A549 (cell line): ENCODE data around the gene LRRC73. TPM values are rescaled to one million over a fixed set of nuclear protein-coding genes. Genes with fewer than 3 reads are reported as not detected.
A peak's percentile ranks its signal among the peaks of the same experiment; 100 is the strongest.

Experiments
- ATAC-seq, 2 experiments: fragments of 200-7000 bp in 1 of 2; fragments of >200 bp in 1 of 2; cut with Nextera tagmentation in 1 of 2; cut with Tn5 transposase in 1 of 2; 3 replicates each; pipeline versions ENCODE4 v1.8.0 to v1.9.1; 2018 to 2020; ENCODE audit warnings: mild to moderate bottlenecking in 1 of 2, moderate library complexity in 1 of 2
- CTCF ChIA-PET: fragments of 300-600 bp; sonication (Branson Sonifier 250); formaldehyde crosslinking; extraction: SDS; loops from one replicate; lab custom pipeline; 2021; ENCODE audit warnings: antibody characterized with exemption, inconsistent platforms; lab: Yijun Ruan, JAX
- POLR2A ChIA-PET: fragments of 350-600 bp; formaldehyde crosslinking; extraction: SDS; loops from one replicate; lab custom pipeline; 2021; ENCODE audit warnings: antibody characterized with exemption, inconsistent platforms; lab: Yijun Ruan, JAX
- DNase-seq, 2 experiments: peaks; one replicate each; pipeline versions ENCODE4 v3.0.0 to v3.0.0-alpha.2; 2011 to 2016; ENCODE audit warnings: low read depth in 1 of 2, low spot score in 1 of 2
- FAIRE-seq: peaks from 2 replicates; lab custom pipeline; 2011; peaks lifted over from hg19 to GRCh38; lab: Jason Lieb, UNC
- H3K27ac ChIP-seq, 2 experiments: fragments of >200 bp; sonication (Bioruptor Twin); formaldehyde crosslinking; 3 replicates each; pipeline ENCODE4 v1.5.1; 2016 to 2017
- H3K4me1 ChIP-seq: fragments of >200 bp; sonication (Bioruptor Twin); formaldehyde crosslinking; 3 replicates; pipeline ENCODE4 v1.6.1; 2016
- H3K4me2 ChIP-seq: fragments of >200 bp; sonication (Bioruptor Twin); formaldehyde crosslinking; 3 replicates; pipeline ENCODE4 v1.6.1; 2016
- H3K4me3 ChIP-seq: fragments of >200 bp; sonication (Bioruptor Twin); formaldehyde crosslinking; 3 replicates; pipeline ENCODE4 v1.5.1; 2016
- H3K9me3 ChIP-seq: fragments of >200 bp; sonication (Bioruptor Twin); formaldehyde crosslinking; 3 replicates; pipeline ENCODE4 v1.6.1; 2016
- ATOH8 ChIP-seq: fragments of 250-450 bp; sonication (Bioruptor Pico); IDR thresholded peaks from 2 replicates; pipeline ENCODE4 v1.5.0; 2020; ENCODE audit warnings: low read depth, mild to moderate bottlenecking, moderate library complexity
- BHLHE40 ChIP-seq: IDR thresholded peaks from 2 replicates; pipeline ENCODE4 v1.6.1; 2012; ENCODE audit warnings: low read depth, low read length, inconsistent platforms
- CEBPB ChIP-seq, 2 experiments: fragments of >200 bp in 1 of 2; sonication (Bioruptor Twin) in 1 of 2; formaldehyde crosslinking in 1 of 2; IDR thresholded peaks; 2 replicates each; pipeline ENCODE4 v1.6.1; 2012 to 2016
- CHD4 ChIP-seq: fragments of 200-600 bp; sonication (generic); IDR thresholded peaks from 2 replicates; pipeline ENCODE4 v1.6.1; 2016; ENCODE audit warnings: antibody characterized with exemption, mild to moderate bottlenecking, borderline replicate concordance
- ELK1 ChIP-seq: fragments of 150-350 bp; IDR thresholded peaks from 2 replicates; pipeline ENCODE4 v1.6.1; 2014; ENCODE audit warnings: low read depth, mild to moderate bottlenecking, low read length
- EP300 ChIP-seq, 2 experiments: fragments of >200 bp; sonication (Bioruptor Twin); formaldehyde crosslinking; IDR thresholded peaks; 2 replicates in 1 of 2; 3 replicates in 1 of 2; pipeline ENCODE4 v1.6.1; 2016 to 2017
- FOSB ChIP-seq: fragments of 250-450 bp; sonication (Bioruptor Pico); IDR thresholded peaks from 2 replicates; pipeline ENCODE4 v1.5.0; 2020; ENCODE audit warnings: mild to moderate bottlenecking, moderate library complexity
- HDAC2 ChIP-seq: fragments of 200-600 bp; sonication (generic); IDR thresholded peaks from 2 replicates; pipeline ENCODE4 v1.6.1; 2016
- HEYL ChIP-seq: fragments of 250-450 bp; sonication (Bioruptor Pico); IDR thresholded peaks from 2 replicates; pipeline ENCODE4 v1.8.0; 2021; ENCODE audit warnings: mild to moderate bottlenecking, moderate library complexity
- HMGXB4 ChIP-seq: fragments of 250-450 bp; sonication (Bioruptor Pico); IDR thresholded peaks from 2 replicates; pipeline ENCODE4 v1.5.0; 2021; ENCODE audit warnings: mild to moderate bottlenecking, moderate library complexity, borderline replicate concordance
- HOXB13 ChIP-seq: fragments of 250-450 bp; sonication (Bioruptor Pico); IDR thresholded peaks from 2 replicates; pipeline ENCODE4 v1.5.0; 2020; ENCODE audit warnings: low read depth, mild to moderate bottlenecking, moderate library complexity
- HOXB5 ChIP-seq: fragments of 250-450 bp; sonication (Bioruptor Pico); IDR thresholded peaks from 2 replicates; pipeline ENCODE4 v1.5.0; 2020; ENCODE audit warnings: mild to moderate bottlenecking, moderate library complexity
- JUNB ChIP-seq: fragments of >200 bp; sonication (Bioruptor Twin); formaldehyde crosslinking; IDR thresholded peaks from 2 replicates; pipeline ENCODE4 v1.6.1; 2016
- KDM5A ChIP-seq: fragments of 200-600 bp; sonication (generic); IDR thresholded peaks from 2 replicates; pipeline ENCODE4 v1.6.1; 2016; ENCODE audit warnings: antibody characterized with exemption, mild to moderate bottlenecking
- NFE2L2 ChIP-seq: fragments of 150-350 bp; conservative IDR thresholded peaks from 2 replicates; pipeline ENCODE4 v1.6.1; 2014; ENCODE audit warnings: low read length
- NR3C1 ChIP-seq: fragments of >200 bp; sonication (Bioruptor Twin); formaldehyde crosslinking; IDR thresholded peaks from 3 replicates; pipeline ENCODE4 v1.6.1; 2017
- PHF8 ChIP-seq: fragments of 200-600 bp; sonication (generic); IDR thresholded peaks from 2 replicates; pipeline ENCODE4 v1.6.1; 2016; ENCODE audit warnings: low read depth, mild to moderate bottlenecking, antibody characterized with exemption, moderate library complexity, borderline replicate concordance
- RAD21 ChIP-seq, 2 experiments: fragments of >200 bp in 1 of 2; sonication (Bioruptor Twin) in 1 of 2; formaldehyde crosslinking in 1 of 2; IDR thresholded peaks in 1 of 2; conservative IDR thresholded peaks in 1 of 2; 2 replicates in 1 of 2; 3 replicates in 1 of 2; pipeline ENCODE4 v1.6.1; 2012 to 2018; ENCODE audit warnings: inconsistent platforms in 1 of 2
- RCOR1 ChIP-seq: fragments of 150-350 bp; IDR thresholded peaks from 2 replicates; pipeline ENCODE4 v1.6.1; 2014; ENCODE audit warnings: antibody characterized with exemption, low read length, low read depth
- ZNF302 ChIP-seq: fragments of 250-450 bp; sonication (Bioruptor Pico); IDR thresholded peaks from 2 replicates; pipeline ENCODE4 v1.9.0; 2021; ENCODE audit warnings: inconsistent platforms, mild to moderate bottlenecking, moderate library complexity
- ZSCAN20 ChIP-seq: fragments of 250-450 bp; sonication (Bioruptor Pico); IDR thresholded peaks from 2 replicates; pipeline ENCODE4 v1.8.0; 2022; ENCODE audit warnings: mild to moderate bottlenecking, moderate library complexity
- WGBS: methylation state at CpG from one replicate; pipeline ENCODE4 v1.1.6; 2017; ENCODE audit errors: missing lambda C conversion rate; 5-methylcytosine and 5-hydroxymethylcytosine counted together
- polyA plus RNA-seq, 4 experiments: library from polyadenylated mRNA; depleted of rRNA in 3 of 4; stranded (reverse); fragments of >200 nt; fragmentation: RNase III in 1 of 4; extraction: RNeasy Plus Mini Kit Qiagen cat#74134 plus additional on column Dnase treatment in 1 of 4; gene quantifications; 2 replicates in 3 of 4; 3 replicates in 1 of 4; pipeline ENCODE4 v1.2.3, GENCODE V29; 2011 to 2017

Gene LRRC73
- polyA plus RNA-seq, 2 of the 4 experiments (the other 2 are of a cell fraction) = 0.26 to 0.72 TPM

- no peak for TF ChIP-seq HMGXB4 (CRISPR knock-in tag)
- TF ChIP-seq RAD21 (conservative IDR thresholded peaks at IDR 0.05 in 1 of 2, IDR thresholded peaks at IDR 0.05 in 1 of 2) = peak in 1 of 2 experiments; percentile 15; a peak in 1 of 5 replicates
- TF ChIP-seq, all 56 proteins: peak for 1
- ChIA-PET POLR2A (no interaction called here), CTCF (interaction anchor here (0.9 to 7.1 kb wide), 13 partner anchors 9 to 266 kb away, joined by 3 to 79 read pairs (median 4); partner anchors contain the start of genes DLK2, DNPH1 and LRRC73)
- Histone ChIP-seq H3K27ac (no peak overlapping the region; a peak in 1 of 6 replicates), H3K4me2 (no peak overlapping the region), H3K4me3 (no peak overlapping the region), H3K9me3 (no peaks in the 10 kb centered on the region), H3K4me1 (peaks cover 16% of the 10 kb centered on the region)
- FAIRE-seq (no peak), DNase-seq (no peak), ATAC-seq (peak; percentile 52 to 70; a peak in 4 of 6 replicates)
- 87% methylated on average over 3 of the region's 4 CpGs for WGBS
These were observed 14.7 kb downstream of the LRRC73 start for GRCh38 chr6:43495409-43495941.

- no peak overlapping the region for H3K4me2 ChIP-seq
- ATAC-seq (no peak), DNase-seq (no peak), FAIRE-seq (no peak)
- peaks cover 16% of the 10 kb centered on the region for H3K4me1 ChIP-seq
- 90% methylated on average over 4 of the region's 4 CpGs for WGBS
- CTCF ChIA-PET = interaction anchor here (1.0 to 7.1 kb wide), 7 partner anchors 13 to 257 kb away, joined by 3 to 79 read pairs (median 4); partner anchors contain the start of genes DLK2 and LRRC73
- POLR2A ChIA-PET = interaction anchor here (0.7 to 2.1 kb wide), 2 partner anchors 11 to 22 kb away, joined by 4 read pairs; partner anchors contain the start of genes POLR1C and YIPF3
- TF ChIP-seq CHD4 (no peak), HOXB13 (CRISPR knock-in tag) (no peak), FOSB (CRISPR knock-in tag) (no peak), ZNF302 (no peak), JUNB (no peak), HOXB5 (CRISPR knock-in tag) (no peak), HEYL (CRISPR knock-in tag) (no peak), NFE2L2 (no peak)
- no peak overlapping the region for H3K27ac ChIP-seq
- no peak overlapping the region for H3K4me3 ChIP-seq
- no peaks in the 10 kb centered on the region for H3K9me3 ChIP-seq
These were observed 15.4 kb downstream of the LRRC73 start for GRCh38 chr6:43494766-43495165.

GRCh38 chr6:43494321-43494720 lies 15.8 kb downstream of the LRRC73 start:
- ChIA-PET POLR2A (interaction anchor here (0.7 to 2.1 kb wide), 2 partner anchors 10 to 22 kb away, joined by 4 read pairs; partner anchors contain the start of genes POLR1C and YIPF3), CTCF (interaction anchor here (1.1 to 7.1 kb wide), 6 partner anchors 13 to 229 kb away, joined by 3 to 79 read pairs (median 5); partner anchors contain the start of genes DLK2 and LRRC73)
- WGBS = 86% methylated on average over 6 of the region's 6 CpGs
- no peak overlapping the region for H3K4me3 ChIP-seq
- no peak overlapping the region for H3K27ac ChIP-seq
- H3K4me2 ChIP-seq = no peak overlapping the region
- DNase-seq (no peak), FAIRE-seq (no peak), ATAC-seq (no peak)
- no peaks in the 10 kb centered on the region for H3K9me3 ChIP-seq
- H3K4me1 ChIP-seq = peaks cover 16% of the 10 kb centered on the region
- TF ChIP-seq BHLHE40 (no peak), RAD21 (conservative IDR thresholded peaks at IDR 0.05 in 1 of 2, IDR thresholded peaks at IDR 0.05 in 1 of 2) (no peak), EP300 (IDR thresholded peaks at IDR 0.05) (no peak), RCOR1 (no peak)

- TF ChIP-seq CEBPB (IDR thresholded peaks at IDR 0.05) (no peak), ZSCAN20 (no peak), KDM5A (no peak), HDAC2 (no peak), ELK1 (no peak), HOXB13 (CRISPR knock-in tag) (no peak), HOXB5 (CRISPR knock-in tag) (no peak), ATOH8 (no peak), NR3C1 (no peak), JUNB (no peak), PHF8 (no peak)
- ATAC-seq = no peak
- POLR2A ChIA-PET = interaction anchor here (2.1 kb wide), 1 partner anchor 23 kb away, joined by 4 read pairs; the partner anchor contains the start of genes POLR1C and YIPF3
- H3K4me3 ChIP-seq = no peak overlapping the region
- H3K4me2 ChIP-seq = no peak overlapping the region
- no peak overlapping the region for H3K27ac ChIP-seq
- H3K4me1 ChIP-seq = peaks cover 16% of the 10 kb centered on the region
- DNase-seq = no peak
- CTCF ChIA-PET = interaction anchor here (1.1 to 7.1 kb wide), 3 partner anchors 14 to 229 kb away, joined by 3 to 79 read pairs (median 62); partner anchors contain the start of genes DLK2 and LRRC73
- no peaks in the 10 kb centered on the region for H3K9me3 ChIP-seq
- WGBS = 91% methylated on average over 7 of the region's 7 CpGs
- FAIRE-seq = no peak
These were observed 16.3 kb downstream of the LRRC73 start for GRCh38 chr6:43493833-43494232.
